ENCODE results near the gene KIT. TPM values are rescaled to one million over a fixed set of nuclear protein-coding genes. Genes with fewer than 3 reads are reported as not detected.

Gene KIT
- total RNA-seq, 2 donors from 2014 or later = 0.08 to 0.73 TPM

- no peaks in the 10 kb centered on the region for H3K9me3 Mint-ChIP-seq
- H3K36me3 Mint-ChIP-seq = no peaks in the 10 kb centered on the region
Observed at GRCh38 chr4:54716478-54717065, 58.8 kb downstream of the KIT start.

GRCh38 chr4:54717694-54718093, 59.9 kb downstream of the KIT start:
- no peaks in the 10 kb centered on the region for H3K36me3 Mint-ChIP-seq
- DNase-seq (ENCODE audit: low spot score in 2 of 2) (no peak), ATAC-seq (no peak)
- no peaks in the 10 kb centered on the region for H3K9me3 Mint-ChIP-seq
- no peak overlapping the region for H3K27ac Mint-ChIP-seq

More at GRCh38 chr4:54716478-54717065, 58.8 kb downstream of the KIT start:
- no peak overlapping the region for H3K27ac Mint-ChIP-seq
- DNase-seq (ENCODE audit: low spot score in 2 of 2) (no peak), ATAC-seq (no peak)

- Mint-ChIP-seq H3K36me3 (no peaks in the 10 kb centered on the region), H3K9me3 (no peaks in the 10 kb centered on the region), H3K27ac (no peak overlapping the region)
- DNase-seq (ENCODE audit: low spot score in 2 of 2) (no peak), ATAC-seq (no peak)
Observed at GRCh38 chr4:54719378-54719777, 61.6 kb downstream of the KIT start.

GRCh38 chr4:54723220-54723619, 65.5 kb downstream of the KIT start:
- Mint-ChIP-seq H3K27ac (no peak overlapping the region), H3K36me3 (no peaks in the 10 kb centered on the region)
- ATAC-seq = no peak

GRCh38 chr4:54723820-54724219, 66.1 kb downstream of the KIT start:
- Mint-ChIP-seq H3K36me3 (no peaks in the 10 kb centered on the region), H3K9me3 (no peaks in the 10 kb centered on the region), H3K27ac (no peak overlapping the region)
- DNase-seq (ENCODE audit: low spot score in 2 of 2) = no peak
- ATAC-seq = no peak

More at GRCh38 chr4:54723220-54723619, 65.5 kb downstream of the KIT start:
- DNase-seq (ENCODE audit: low spot score in 2 of 2) = no peak
- H3K9me3 Mint-ChIP-seq = no peaks in the 10 kb centered on the region

GRCh38 chr4:54726907-54727306, 69.2 kb downstream of the KIT start:
- Mint-ChIP-seq H3K9me3 (peaks cover 4 to 5% of the 10 kb centered on the region in 2 donors), H3K36me3 (no peaks in the 10 kb centered on the region), H3K27ac (no peak overlapping the region)
- no peak for DNase-seq (ENCODE audit: low spot score in 2 of 2)
- ATAC-seq = no peak

- ATAC-seq = no peak
- no peaks in the 10 kb centered on the region for H3K36me3 Mint-ChIP-seq
- no peak for DNase-seq (ENCODE audit: low spot score in 2 of 2)
- peaks cover 4 to 5% of the 10 kb centered on the region in 2 donors for H3K9me3 Mint-ChIP-seq
- no peak overlapping the region for H3K27ac Mint-ChIP-seq
Observed at GRCh38 chr4:54727346-54727745, 69.6 kb downstream of the KIT start.

- Mint-ChIP-seq H3K36me3 (no peaks in the 10 kb centered on the region), H3K27ac (no peak overlapping the region), H3K9me3 (peaks cover 4 to 5% of the 10 kb centered on the region in 2 donors)
- ATAC-seq (no peak), DNase-seq (ENCODE audit: low spot score in 2 of 2) (no peak)
Observed at GRCh38 chr4:54728368-54728767, 70.6 kb downstream of the KIT start.

GRCh38 chr4:54729256-54729655, 71.5 kb downstream of the KIT start:
- Mint-ChIP-seq H3K9me3 (peaks cover 4 to 5% of the 10 kb centered on the region in 2 donors), H3K36me3 (no peaks in the 10 kb centered on the region), H3K27ac (no peak overlapping the region)
- no peak for DNase-seq (ENCODE audit: low spot score in 2 of 2)
- no peak for ATAC-seq

GRCh38 chr4:54730581-54730980, 72.8 kb downstream of the KIT start:
- Mint-ChIP-seq H3K36me3 (no peaks in the 10 kb centered on the region), H3K9me3 (peaks cover 4 to 5% of the 10 kb centered on the region in 2 donors), H3K27ac (no peak overlapping the region)
- ATAC-seq (no peak), DNase-seq (ENCODE audit: low spot score in 2 of 2) (no peak)

- ATAC-seq = no peak
- no peak for DNase-seq (ENCODE audit: low spot score in 2 of 2)
- H3K36me3 Mint-ChIP-seq = no peaks in the 10 kb centered on the region
- H3K9me3 Mint-ChIP-seq = peaks cover 4 to 5% of the 10 kb centered on the region in 2 donors
- no peak overlapping the region for H3K27ac Mint-ChIP-seq
Observed at GRCh38 chr4:54731552-54731951, 73.8 kb downstream of the KIT start.

- no peak for DNase-seq (ENCODE audit: low spot score in 2 of 2)
- Mint-ChIP-seq H3K36me3 (no peaks in the 10 kb centered on the region), H3K9me3 (peaks cover 4 to 5% of the 10 kb centered on the region in 2 donors), H3K27ac (no peak overlapping the region)
- no peak for ATAC-seq
Observed at GRCh38 chr4:54731976-54732375, 74.2 kb downstream of the KIT start.

GRCh38 chr4:54737421-54737820, 79.7 kb downstream of the KIT start:
- H3K36me3 Mint-ChIP-seq = no peaks in the 10 kb centered on the region

GRCh38 chr4:54741202-54741601, 83.4 kb downstream of the KIT start:
- H3K36me3 Mint-ChIP-seq = peaks cover 0 to 4% of the 10 kb centered on the region in 2 donors
- DNase-seq (ENCODE audit: low spot score in 2 of 2) (no peak), ATAC-seq (no peak)
- H3K27ac Mint-ChIP-seq = no peak overlapping the region
- peaks cover 4 to 9% of the 10 kb centered on the region in 2 donors for H3K9me3 Mint-ChIP-seq

More at GRCh38 chr4:54737421-54737820, 79.7 kb downstream of the KIT start:
- DNase-seq (ENCODE audit: low spot score in 2 of 2) (no peak), ATAC-seq (no peak)
- Mint-ChIP-seq H3K27ac (no peak overlapping the region), H3K9me3 (peaks cover 0 to 6% of the 10 kb centered on the region in 2 donors)

- Mint-ChIP-seq H3K27ac (no peak overlapping the region), H3K9me3 (peaks cover 4 to 9% of the 10 kb centered on the region in 2 donors), H3K36me3 (peaks cover 0 to 4% of the 10 kb centered on the region in 2 donors)
- DNase-seq (ENCODE audit: low spot score in 2 of 2) = no peak
- ATAC-seq = no peak
Observed at GRCh38 chr4:54742636-54743399, 85.1 kb downstream of the KIT start.

- DNase-seq (ENCODE audit: low spot score in 2 of 2) = no peak
- ATAC-seq = no peak
- Mint-ChIP-seq H3K27ac (no peak overlapping the region), H3K36me3 (peaks cover 0 to 4% of the 10 kb centered on the region in 2 donors), H3K9me3 (peaks cover 4 to 13% of the 10 kb centered on the region in 2 donors)
Observed at GRCh38 chr4:54743562-54743961, 85.8 kb downstream of the KIT start.

- ATAC-seq (no peak), DNase-seq (ENCODE audit: low spot score in 2 of 2) (no peak)
- Mint-ChIP-seq H3K9me3 (peaks cover 4 to 13% of the 10 kb centered on the region in 2 donors), H3K27ac (no peak overlapping the region), H3K36me3 (peaks cover 0 to 4% of the 10 kb centered on the region in 2 donors)
Observed at GRCh38 chr4:54744487-54744886, 86.7 kb downstream of the KIT start.
